ENCODE results near the gene NFXL1.

Gene NFXL1

GRCh38 chr4:47862297-47862696 lies 52.1 kb downstream of the NFXL1 start:
- DNase-seq (ENCODE audit: low read depth): no peak
- no peak overlapping the region for H3K4me3 ChIP-seq (ENCODE audit: low read depth, low read length)
- TF ChIP-seq, protein P1, sequence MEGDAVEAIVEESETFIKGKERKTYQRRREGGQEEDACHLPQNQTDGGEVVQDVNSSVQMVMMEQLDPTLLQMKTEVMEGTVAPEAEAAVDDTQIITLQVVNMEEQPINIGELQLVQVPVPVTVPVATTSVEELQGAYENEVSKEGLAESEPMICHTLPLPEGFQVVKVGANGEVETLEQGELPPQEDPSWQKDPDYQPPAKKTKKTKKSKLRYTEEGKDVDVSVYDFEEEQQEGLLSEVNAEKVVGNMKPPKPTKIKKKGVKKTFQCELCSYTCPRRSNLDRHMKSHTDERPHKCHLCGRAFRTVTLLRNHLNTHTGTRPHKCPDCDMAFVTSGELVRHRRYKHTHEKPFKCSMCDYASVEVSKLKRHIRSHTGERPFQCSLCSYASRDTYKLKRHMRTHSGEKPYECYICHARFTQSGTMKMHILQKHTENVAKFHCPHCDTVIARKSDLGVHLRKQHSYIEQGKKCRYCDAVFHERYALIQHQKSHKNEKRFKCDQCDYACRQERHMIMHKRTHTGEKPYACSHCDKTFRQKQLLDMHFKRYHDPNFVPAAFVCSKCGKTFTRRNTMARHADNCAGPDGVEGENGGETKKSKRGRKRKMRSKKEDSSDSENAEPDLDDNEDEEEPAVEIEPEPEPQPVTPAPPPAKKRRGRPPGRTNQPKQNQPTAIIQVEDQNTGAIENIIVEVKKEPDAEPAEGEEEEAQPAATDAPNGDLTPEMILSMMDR (IDR thresholded peaks at IDR 0.05; ENCODE audit: insufficient read depth, low read depth, low read length, missing control alignments): no peak

GRCh38 chr4:47860305-47860704 lies 54.1 kb downstream of the NFXL1 start:
- TF ChIP-seq, protein P1 (IDR thresholded peaks at IDR 0.05; ENCODE audit: insufficient read depth, low read depth, low read length, missing control alignments): no peak
- DNase-seq (ENCODE audit: low read depth): no peak
- H3K4me3 ChIP-seq (ENCODE audit: low read depth, low read length): no peak overlapping the region

DNA sequence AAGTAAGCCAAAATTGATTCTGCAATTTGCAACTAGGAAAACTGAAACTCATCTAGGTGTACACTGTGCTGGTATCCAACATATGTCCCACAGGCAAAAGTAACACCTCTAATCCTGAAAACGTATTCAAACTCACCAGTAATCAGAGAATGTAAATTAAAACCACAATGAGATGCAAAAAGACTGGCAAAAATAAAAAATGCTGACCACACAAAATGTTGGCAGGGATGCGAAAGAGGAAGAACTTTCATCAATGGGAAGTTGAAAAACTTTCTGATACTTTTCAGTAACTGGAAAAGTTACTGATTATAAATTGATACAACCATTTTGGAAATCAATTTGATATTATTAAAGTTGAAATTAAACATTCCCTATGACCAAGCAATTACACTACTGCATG lies 56.4 kb downstream of the NFXL1 start:
- no peak overlapping the region for H3K4me3 ChIP-seq (ENCODE audit: low read depth, low read length)
- DNase-seq (ENCODE audit: low read depth): no peak
- TF ChIP-seq, protein P1 (IDR thresholded peaks at IDR 0.05; ENCODE audit: insufficient read depth, low read depth, low read length, missing control alignments): no peak

DNA sequence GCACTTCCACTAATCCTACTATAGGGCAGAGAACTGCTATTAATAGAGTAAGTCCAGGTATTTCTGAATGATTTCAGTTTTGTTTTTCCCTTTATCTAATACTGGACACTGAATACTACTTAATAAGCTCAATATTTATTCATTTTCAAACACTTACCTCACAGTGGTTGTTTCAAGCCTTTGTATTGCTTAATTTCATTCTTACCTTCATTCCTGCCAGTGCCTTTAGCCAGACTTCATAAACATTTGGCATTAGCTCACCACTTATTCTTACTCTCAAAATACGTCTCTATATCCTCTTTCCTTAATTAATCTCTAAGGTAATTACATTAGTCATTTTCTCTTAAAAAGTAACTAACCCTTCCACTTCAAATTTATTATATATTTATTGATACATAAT lies 57.7 kb downstream of the NFXL1 start:
- DNase-seq (ENCODE audit: low read depth): no peak
- H3K4me3 ChIP-seq (ENCODE audit: low read depth, low read length): no peak overlapping the region
- TF ChIP-seq, protein P1 (IDR thresholded peaks at IDR 0.05; ENCODE audit: insufficient read depth, low read depth, low read length, missing control alignments): no peak

DNA sequence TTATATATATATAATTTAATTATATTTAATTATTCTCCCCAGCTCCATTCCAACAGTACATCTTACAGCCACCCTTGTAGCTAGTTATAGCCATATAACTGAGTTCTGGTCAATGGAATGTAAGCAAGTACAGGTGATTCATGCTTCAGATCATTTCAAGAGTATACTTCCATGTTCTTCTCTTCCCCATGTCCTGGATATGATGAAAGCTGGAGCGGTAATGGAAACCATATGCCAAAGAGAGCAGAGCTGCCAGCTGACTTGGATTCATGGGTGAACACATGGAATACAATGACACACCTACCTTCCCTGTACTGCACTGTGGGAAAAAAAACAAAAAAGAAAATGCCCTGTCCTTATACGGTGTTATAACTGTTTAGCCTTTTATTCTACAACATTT lies 59.0 kb downstream of the NFXL1 start:
- no peak for DNase-seq (ENCODE audit: low read depth)
- TF ChIP-seq, protein P1 (IDR thresholded peaks at IDR 0.05; ENCODE audit: insufficient read depth, low read depth, low read length, missing control alignments): no peak

DNA sequence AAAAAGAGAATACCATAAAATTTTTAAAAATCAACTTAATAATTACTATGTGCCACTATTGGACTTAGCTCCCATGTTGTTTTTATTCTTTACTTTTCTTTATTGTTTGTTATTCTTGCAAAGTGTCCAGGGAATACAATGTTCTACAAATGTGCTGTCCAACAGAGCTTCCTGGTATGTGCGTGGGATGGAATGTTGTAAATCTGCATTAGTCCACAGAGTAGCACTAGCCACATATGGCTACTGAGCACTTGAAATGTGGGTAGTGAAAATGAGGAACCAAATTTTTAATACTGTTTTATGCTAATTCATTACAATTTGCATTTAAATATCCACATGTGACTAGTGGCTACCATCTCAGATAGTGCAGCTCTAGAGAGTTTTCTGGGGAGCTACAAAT lies 62.2 kb downstream of the NFXL1 start:
- no peak overlapping the region for H3K4me3 ChIP-seq (ENCODE audit: low read depth, low read length)
- DNase-seq (ENCODE audit: low read depth): no peak
- TF ChIP-seq, protein P1 (IDR thresholded peaks at IDR 0.05; ENCODE audit: insufficient read depth, low read depth, low read length, missing control alignments): no peak

More for the DNA sequence above, 59.0 kb downstream of the NFXL1 start:
- no peak overlapping the region for H3K4me3 ChIP-seq (ENCODE audit: low read depth, low read length)

- H3K4me3 ChIP-seq (ENCODE audit: low read depth, low read length): no peak overlapping the region
- TF ChIP-seq, protein P1 (IDR thresholded peaks at IDR 0.05; ENCODE audit: insufficient read depth, low read depth, low read length, missing control alignments): no peak
These were observed 64.9 kb downstream of the NFXL1 start for GRCh38 chr4:47849466-47849865.

More at GRCh38 chr4:47849466-47849865, 64.9 kb downstream of the NFXL1 start:
- no peak for DNase-seq (ENCODE audit: low read depth)

Data from GM12865 (cell line).